Measurements from ENCODE around the gene ARRB2. TPM values are rescaled to one million over a fixed set of nuclear protein-coding genes. Genes with fewer than 3 reads are reported as not detected.

Gene ARRB2
- total and polyA plus RNA-seq, 2 of the 8 experiments (the other 6 are each of a cell fraction or from before 2014, with no cell fraction given) = 72.4 to 101 TPM

- TF ChIP-seq, protein P1, sequence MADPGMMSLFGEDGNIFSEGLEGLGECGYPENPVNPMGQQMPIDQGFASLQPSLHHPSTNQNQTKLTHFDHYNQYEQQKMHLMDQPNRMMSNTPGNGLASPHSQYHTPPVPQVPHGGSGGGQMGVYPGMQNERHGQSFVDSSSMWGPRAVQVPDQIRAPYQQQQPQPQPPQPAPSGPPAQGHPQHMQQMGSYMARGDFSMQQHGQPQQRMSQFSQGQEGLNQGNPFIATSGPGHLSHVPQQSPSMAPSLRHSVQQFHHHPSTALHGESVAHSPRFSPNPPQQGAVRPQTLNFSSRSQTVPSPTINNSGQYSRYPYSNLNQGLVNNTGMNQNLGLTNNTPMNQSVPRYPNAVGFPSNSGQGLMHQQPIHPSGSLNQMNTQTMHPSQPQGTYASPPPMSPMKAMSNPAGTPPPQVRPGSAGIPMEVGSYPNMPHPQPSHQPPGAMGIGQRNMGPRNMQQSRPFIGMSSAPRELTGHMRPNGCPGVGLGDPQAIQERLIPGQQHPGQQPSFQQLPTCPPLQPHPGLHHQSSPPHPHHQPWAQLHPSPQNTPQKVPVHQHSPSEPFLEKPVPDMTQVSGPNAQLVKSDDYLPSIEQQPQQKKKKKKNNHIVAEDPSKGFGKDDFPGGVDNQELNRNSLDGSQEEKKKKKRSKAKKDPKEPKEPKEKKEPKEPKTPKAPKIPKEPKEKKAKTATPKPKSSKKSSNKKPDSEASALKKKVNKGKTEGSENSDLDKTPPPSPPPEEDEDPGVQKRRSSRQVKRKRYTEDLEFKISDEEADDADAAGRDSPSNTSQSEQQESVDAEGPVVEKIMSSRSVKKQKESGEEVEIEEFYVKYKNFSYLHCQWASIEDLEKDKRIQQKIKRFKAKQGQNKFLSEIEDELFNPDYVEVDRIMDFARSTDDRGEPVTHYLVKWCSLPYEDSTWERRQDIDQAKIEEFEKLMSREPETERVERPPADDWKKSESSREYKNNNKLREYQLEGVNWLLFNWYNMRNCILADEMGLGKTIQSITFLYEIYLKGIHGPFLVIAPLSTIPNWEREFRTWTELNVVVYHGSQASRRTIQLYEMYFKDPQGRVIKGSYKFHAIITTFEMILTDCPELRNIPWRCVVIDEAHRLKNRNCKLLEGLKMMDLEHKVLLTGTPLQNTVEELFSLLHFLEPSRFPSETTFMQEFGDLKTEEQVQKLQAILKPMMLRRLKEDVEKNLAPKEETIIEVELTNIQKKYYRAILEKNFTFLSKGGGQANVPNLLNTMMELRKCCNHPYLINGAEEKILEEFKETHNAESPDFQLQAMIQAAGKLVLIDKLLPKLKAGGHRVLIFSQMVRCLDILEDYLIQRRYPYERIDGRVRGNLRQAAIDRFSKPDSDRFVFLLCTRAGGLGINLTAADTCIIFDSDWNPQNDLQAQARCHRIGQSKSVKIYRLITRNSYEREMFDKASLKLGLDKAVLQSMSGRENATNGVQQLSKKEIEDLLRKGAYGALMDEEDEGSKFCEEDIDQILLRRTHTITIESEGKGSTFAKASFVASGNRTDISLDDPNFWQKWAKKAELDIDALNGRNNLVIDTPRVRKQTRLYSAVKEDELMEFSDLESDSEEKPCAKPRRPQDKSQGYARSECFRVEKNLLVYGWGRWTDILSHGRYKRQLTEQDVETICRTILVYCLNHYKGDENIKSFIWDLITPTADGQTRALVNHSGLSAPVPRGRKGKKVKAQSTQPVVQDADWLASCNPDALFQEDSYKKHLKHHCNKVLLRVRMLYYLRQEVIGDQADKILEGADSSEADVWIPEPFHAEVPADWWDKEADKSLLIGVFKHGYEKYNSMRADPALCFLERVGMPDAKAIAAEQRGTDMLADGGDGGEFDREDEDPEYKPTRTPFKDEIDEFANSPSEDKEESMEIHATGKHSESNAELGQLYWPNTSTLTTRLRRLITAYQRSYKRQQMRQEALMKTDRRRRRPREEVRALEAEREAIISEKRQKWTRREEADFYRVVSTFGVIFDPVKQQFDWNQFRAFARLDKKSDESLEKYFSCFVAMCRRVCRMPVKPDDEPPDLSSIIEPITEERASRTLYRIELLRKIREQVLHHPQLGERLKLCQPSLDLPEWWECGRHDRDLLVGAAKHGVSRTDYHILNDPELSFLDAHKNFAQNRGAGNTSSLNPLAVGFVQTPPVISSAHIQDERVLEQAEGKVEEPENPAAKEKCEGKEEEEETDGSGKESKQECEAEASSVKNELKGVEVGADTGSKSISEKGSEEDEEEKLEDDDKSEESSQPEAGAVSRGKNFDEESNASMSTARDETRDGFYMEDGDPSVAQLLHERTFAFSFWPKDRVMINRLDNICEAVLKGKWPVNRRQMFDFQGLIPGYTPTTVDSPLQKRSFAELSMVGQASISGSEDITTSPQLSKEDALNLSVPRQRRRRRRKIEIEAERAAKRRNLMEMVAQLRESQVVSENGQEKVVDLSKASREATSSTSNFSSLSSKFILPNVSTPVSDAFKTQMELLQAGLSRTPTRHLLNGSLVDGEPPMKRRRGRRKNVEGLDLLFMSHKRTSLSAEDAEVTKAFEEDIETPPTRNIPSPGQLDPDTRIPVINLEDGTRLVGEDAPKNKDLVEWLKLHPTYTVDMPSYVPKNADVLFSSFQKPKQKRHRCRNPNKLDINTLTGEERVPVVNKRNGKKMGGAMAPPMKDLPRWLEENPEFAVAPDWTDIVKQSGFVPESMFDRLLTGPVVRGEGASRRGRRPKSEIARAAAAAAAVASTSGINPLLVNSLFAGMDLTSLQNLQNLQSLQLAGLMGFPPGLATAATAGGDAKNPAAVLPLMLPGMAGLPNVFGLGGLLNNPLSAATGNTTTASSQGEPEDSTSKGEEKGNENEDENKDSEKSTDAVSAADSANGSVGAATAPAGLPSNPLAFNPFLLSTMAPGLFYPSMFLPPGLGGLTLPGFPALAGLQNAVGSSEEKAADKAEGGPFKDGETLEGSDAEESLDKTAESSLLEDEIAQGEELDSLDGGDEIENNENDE (IDR thresholded peaks at IDR 0.05; ENCODE audit: insufficient replicate concordance, low read length) = no peak
- no peak for TF ChIP-seq RNF2 (IDR thresholded peaks at IDR 0.05; ENCODE audit: borderline replicate concordance, low read depth, low read length, missing control alignments, poor library complexity, severe bottlenecking)
- no peak for TF ChIP-seq SP4 (IDR thresholded peaks at IDR 0.05; ENCODE audit: low read length)
- TF ChIP-seq SIX5 (IDR thresholded peaks at IDR 0.05; ENCODE audit: low read depth, low read length) = no peak
Observed at GRCh38 chr17:4764595-4764994, 54.2 kb downstream of the ARRB2 start (continued).

Data from H1 (cell line).